Raji (cell line): ENCODE data around the gene SH3RF2.

Source experiments
- POLR2A ChIP-seq: IDR thresholded peaks from 2 replicates; pipeline ENCODE4 v1.6.1; 2011; ENCODE audit warnings: low read depth, low read length, control low read depth; ENCODE audit not compliant: insufficient read depth

SH3RF2 gene

DNA sequence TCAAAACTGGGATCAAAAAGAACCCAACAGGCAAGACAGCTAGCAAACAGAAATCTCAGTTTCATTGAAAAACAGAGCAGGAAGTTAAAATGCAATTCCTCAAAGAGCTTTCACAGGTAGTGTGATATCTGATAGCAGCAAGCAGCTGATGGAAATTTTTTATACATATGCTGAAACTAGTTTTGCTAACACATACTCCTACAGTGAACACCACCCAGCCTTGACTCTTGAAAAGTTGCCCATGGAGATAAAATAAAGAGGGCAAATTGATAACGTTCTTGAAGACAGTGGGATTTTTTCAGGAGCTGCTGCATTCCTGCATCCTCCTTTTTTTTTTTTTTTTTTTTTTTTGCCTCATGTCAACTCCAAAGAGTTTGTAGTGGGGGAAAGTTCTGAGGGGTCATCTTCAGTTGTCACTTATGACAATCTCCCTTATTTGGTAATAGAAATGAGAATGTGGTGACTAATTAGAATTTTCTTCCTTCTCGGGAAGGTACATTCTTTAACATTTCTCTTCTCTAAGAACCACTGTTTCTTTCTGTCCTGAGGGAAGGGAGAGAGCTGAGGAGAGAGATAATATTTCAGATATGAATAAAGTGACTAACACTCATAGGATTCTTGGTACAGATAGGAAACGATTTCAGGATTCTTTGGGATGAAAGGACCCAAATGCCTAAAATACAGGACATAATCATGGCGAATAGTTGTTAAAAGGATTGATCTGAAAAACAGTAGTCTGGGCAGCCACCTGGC lies 24.6 kb downstream of the SH3RF2 start:
- TF ChIP-seq POLR2A = no peak

DNA sequence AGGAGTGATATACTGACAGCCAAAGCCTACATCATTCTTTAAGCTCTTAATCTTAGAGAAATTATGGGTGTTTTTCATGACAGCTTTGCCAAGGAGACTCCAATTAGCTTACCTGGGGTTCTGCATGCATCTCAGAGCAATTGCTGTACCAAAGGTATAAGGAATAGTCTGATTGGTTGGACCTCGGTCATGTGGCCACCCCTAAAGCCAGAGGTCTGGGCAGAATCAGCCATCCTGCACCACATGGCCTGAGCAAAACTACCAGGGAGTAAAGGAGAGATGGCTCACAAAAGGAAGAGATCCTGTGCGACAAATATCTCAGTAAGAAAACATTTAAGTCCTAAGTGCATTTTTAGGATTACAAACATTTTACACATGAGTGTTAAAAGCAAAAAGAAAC lies 25.6 kb downstream of the SH3RF2 start:
- TF ChIP-seq POLR2A = no peak

DNA sequence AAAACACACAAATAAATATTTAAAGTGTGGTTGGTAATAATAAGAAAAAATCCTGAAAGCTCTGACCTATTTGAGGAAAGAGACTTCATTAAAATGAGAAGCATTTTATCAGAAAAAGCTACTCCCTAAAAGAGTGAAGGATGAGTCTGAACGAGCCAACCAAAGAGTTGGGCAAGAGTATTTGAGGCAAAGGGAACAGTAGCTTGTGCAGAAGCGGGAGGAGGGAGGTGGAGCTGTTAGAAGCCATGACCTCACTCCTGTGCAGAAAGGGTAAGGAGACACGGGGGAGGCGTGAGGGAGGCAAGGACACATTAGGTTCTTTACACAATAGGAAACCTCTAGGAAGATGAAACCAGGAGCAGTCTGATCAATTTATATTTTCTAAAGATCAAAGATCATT lies 29.4 kb downstream of the SH3RF2 start:
- TF ChIP-seq POLR2A = no peak

DNA sequence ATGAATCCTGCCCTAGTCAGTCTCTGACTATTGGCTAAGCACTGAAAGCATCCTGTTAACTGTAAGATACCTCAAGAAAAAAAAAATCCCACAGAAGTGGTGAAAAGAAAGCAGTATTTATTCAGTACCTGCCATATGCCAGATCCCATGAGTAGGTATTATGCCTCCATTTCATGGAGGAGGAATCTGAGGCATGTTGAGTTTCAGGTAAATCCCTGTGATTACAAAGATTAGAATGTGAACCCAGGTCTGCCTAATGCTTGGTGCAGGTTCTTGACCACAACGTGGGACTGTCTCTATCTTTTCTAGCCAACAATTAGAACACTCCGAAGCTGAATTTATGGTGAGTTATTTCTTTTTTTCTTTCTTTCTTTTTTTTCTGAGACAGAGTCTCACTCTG lies 30.9 kb downstream of the SH3RF2 start:
- no peak for TF ChIP-seq POLR2A

DNA sequence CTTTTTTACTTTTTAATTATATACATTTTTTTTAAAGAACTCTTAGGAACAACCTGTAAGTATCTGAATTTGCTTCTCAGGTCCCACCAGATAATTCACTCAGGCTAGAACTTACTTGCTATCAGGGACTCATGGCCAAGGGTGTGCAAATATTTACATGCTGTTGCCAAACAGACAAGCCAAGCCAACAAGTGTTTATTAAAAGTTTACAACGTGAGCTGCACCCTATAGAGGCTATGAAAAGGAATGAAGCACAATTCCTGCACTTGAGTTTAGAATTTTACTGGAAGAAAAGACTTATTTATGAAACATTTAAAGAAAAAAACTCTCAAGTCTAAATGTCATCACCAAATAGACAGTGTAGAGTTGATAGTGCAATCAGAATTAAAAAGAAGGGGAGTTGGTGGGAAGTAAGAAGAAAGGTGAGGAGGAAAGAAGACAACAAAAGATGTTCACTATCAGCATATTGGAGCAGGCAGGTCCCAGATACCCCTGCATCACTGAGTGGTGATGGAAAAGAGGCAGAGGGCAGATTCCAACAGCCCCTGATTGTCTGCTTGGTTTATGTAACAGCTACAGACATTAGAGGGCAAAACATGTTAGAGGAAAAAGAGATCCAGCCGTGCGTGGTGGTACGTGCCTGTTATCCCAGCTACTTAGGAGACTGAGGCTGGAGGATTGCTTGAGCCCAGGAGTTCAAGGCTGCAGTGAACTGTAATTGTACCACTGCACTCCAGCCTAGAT lies 32.8 kb downstream of the SH3RF2 start:
- TF ChIP-seq POLR2A = no peak

DNA sequence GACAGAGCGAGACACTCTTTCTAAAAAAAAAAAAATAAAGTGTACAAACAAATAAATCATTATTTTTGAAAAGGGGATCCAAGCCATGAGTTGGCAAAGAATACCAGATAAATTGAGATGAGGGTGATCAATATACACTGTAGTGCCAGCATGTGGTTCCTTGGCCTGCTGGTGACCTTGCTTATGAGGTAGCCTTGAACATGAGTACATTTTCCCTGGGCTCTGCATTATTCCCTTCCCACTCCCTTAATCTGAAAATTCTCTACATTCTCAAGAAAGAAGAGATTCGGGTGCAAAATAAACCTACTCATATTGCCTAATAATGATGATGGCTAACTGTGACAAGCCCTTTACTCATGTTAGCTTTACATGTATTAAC lies 33.3 kb downstream of the SH3RF2 start:
- TF ChIP-seq POLR2A = no peak

DNA sequence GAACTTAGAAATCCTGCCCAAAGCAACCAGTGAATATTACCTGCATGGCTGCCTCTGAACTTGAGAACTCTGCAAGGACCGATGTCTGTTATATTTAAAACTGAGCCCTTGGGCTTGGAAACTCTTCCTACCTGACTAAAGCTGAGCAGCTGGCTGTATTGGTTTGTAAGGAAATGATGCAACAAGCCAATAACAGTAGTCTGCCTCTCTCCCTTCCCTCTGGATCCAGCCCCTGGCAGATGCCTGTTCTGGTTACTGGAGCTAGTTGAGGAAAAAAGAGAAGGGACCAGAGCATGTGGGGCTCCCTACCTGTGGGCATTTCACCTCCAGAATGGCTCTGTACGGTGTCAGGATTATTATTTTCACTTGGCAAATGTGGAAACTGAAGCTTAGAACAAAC lies 34.7 kb downstream of the SH3RF2 start:
- TF ChIP-seq POLR2A = no peak

DNA sequence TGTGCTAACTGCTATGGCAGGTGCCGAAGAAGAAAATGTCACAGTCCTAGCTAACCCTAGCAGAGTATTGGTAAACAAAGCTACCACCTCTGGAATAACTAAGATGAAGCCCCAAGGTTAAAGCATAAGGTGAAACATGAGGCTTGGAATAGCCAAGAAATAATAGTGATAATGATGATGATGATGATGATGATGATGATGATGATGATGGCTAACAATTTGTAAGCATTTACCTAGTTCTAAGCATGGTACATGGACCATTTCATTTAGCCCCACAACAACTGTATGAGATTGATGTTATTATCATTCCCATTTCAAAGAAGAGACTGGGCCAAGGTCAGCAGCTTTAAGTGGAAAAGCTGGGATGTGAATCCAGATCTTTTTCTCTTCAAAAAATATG lies 35.3 kb downstream of the SH3RF2 start:
- no peak for TF ChIP-seq POLR2A

DNA sequence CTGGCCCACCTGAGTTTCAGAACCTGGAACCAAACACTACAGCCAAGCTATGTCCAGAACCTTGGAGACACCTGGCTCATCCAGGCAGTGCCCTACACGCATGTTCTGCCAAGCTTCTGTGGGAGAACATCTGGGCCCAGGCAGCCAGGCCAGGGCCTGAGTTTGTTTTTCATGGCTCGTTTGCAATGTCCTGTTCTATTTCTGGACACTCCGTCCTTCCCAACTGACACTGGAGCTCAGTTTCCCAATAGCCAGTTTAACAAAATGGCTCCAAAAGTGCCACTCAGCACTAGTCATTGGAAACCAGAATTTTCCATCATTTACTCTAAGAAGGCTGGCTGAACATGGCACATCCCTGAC lies 38.6 kb downstream of the SH3RF2 start:
- no peak for TF ChIP-seq POLR2A

DNA sequence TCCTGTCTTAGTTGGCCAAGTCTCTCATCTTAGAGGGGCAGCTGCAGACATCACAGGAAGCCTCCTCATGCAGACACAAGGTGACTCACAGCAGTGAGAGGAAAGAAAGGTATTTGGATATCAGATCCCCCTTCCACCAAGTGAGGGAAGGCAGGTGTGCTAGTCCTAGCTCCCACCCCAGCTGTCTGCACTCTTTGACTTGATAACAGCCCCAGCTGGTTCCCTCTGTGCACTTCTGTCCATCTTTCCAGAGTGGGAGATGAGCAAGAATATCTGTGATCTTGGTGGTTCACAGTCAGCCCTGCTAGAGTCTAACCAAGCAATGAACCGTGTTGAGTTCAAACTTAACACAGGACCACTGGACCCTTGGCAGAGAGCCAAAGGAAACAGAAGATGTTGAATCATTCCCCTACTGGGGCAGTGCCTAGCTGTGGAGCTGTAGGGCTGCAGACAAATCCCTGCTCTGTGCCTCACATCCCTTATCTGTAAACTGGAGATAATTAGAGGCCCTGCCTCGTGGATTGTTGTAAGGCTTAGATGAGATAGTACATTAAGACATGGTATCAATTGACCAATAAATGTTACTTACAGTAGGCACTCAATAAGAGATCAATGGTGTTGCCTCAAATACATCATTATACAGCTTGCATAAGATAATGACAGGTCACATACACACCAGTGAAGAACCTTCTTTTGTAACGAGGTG lies 39.1 kb downstream of the SH3RF2 start:
- no peak for TF ChIP-seq POLR2A

DNA sequence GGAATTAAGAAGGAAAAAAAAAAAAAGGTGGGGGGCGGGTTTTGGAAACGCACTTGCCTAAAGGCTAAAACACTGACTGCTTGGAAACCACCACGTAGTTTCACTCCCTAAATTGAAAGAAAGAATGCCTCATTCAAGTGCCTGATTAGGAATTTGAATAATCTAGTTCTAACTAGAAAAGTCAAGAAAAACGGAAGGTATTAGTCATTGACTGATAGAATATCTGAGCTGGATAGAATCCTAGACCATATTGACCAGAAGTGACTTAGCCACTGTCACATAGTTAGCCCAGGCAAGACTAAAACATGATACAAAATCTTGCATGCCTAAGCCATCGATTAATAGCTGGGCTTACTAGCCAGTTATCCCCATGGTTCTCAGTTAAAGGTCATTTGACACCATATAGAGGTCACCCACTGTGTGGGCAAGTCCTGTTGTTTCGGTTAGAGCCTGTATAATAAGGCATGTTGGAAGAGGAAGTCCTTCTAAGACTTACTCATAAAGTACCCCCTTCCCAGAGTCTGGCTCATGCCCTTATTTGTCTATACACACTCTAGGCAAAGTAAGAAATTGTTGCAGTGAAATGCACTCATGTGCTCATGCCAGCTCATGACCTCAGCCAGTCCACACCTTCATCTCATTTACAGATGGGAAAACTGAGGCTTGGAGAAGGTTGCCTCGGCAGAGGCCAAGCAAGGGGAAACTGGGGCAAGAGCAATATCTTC lies 40.2 kb downstream of the SH3RF2 start:
- no peak for TF ChIP-seq POLR2A

DNA sequence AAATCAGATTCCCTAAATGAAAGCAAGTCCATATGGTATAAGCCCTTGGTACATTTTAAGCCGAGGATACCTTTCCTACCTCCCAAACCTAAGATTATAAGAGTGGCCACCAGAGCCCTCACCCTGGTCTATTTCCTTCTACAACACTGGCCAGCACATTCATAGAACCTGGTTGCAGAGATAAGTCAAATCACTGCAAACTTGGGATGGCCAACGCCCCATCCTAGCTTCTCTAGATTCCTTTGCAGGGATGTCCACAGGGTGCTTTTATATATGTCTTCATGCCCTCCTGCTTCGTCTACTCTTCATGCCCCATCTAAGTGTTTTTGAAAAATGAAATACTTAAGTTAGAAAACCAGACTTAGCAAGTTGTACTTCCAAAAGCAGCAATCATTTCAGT lies 41.8 kb downstream of the SH3RF2 start:
- no peak for TF ChIP-seq POLR2A

DNA sequence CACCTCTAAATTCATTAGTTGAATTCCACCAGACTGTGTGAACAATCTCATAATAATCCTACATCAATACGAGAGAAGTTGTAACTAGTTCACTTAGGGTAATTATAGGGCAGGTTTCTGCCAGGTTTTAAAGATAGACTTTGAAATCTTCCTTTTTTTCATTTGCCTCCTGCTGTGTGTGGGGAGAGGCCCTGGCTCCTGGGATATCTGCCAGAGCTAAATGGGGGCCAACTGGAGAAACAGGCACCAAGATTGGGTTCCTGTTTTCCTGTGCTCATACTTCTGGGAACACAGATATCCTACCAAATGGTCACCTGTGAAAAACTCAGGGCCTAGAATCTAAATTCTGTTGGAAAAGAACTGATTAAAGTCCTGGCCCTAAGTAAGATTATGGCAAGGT lies 42.3 kb downstream of the SH3RF2 start:
- TF ChIP-seq POLR2A = no peak

DNA sequence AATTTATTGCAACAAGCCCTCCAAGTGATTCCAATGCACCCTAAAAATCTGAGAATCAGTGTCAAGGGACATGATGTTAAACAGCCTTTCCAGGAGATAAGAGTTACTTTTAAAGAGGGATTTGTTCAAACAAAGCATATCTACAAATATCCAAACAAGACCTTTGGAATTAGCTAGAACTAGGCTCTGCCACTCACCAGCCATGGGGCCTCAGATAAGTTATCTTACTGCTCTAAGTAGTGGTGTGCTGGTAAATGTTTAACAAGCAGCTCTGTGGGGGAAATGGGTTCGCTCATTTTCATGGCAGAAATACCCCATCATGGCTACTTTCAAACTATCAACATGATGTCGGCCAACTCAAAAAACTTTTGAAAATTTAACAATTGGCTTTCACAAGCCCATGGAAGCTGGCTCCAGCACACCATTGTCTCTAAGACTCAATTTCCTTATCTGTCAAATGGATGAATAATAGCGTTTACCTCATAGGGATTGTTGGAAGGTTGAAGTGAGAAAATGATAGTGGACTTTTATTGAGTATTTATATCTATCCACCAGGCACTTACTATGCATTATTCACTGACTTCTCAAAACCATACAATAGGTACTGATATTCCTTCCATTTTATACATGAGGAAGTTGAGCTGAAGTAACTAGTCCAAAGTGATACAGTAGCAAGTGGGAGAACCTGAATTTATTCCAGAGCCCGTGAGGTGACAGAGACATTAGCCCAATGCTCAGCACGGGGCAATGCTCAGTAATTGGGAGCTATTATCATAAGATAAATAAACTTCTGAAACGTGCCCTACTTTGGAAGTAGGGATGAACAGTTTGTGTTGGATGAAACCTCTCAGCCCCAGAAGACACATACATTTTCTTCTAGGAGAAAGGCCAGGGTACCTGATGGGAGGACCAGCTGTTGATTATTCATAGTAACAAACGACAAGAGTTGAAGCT lies 43.2 kb downstream of the SH3RF2 start:
- no peak for TF ChIP-seq POLR2A
